SHP77 treated with DMSO at 0.1 percent for 48 hours (cell line): ENCODE measurements around the gene ZNF37A.
"Not testable (repeated sequence)": the region's sequence is repeated elsewhere in the genome, so short reads cannot be mapped to it uniquely, and the experiment has no call there.

Source experiments
- DNase-seq: peaks from one replicate; lab custom pipeline; 2025; lab: John Stamatoyannopoulos, UW

ZNF37A gene

DNA sequence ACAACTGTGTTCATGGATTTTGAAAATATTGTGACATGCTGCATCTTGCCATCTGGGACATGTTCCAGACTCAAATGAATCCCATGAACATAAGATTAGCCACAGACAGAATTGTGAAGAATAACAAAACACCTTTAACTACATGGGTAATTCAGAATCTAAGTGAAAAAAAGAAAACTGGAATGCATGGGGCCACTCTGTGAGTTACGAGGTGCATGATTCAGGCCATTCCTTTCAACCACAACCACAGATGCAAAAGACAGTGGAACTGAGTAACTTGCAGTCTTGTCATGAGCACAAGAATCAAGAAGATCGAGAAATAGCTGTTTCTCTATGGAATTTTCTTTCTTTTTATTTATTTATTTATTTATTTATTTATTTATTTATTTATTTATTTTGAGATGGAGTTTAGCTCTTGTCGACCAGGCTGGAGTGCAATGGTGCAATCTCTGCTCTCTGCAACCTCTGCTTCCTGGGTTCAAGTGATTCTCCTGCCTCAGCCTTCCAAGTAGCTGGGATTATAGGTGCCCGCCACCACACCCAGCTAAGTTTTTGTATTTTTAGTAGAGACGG lies 56.8 kb downstream of the ZNF37A start:
- not testable (repeated sequence) for DNase-seq

DNA sequence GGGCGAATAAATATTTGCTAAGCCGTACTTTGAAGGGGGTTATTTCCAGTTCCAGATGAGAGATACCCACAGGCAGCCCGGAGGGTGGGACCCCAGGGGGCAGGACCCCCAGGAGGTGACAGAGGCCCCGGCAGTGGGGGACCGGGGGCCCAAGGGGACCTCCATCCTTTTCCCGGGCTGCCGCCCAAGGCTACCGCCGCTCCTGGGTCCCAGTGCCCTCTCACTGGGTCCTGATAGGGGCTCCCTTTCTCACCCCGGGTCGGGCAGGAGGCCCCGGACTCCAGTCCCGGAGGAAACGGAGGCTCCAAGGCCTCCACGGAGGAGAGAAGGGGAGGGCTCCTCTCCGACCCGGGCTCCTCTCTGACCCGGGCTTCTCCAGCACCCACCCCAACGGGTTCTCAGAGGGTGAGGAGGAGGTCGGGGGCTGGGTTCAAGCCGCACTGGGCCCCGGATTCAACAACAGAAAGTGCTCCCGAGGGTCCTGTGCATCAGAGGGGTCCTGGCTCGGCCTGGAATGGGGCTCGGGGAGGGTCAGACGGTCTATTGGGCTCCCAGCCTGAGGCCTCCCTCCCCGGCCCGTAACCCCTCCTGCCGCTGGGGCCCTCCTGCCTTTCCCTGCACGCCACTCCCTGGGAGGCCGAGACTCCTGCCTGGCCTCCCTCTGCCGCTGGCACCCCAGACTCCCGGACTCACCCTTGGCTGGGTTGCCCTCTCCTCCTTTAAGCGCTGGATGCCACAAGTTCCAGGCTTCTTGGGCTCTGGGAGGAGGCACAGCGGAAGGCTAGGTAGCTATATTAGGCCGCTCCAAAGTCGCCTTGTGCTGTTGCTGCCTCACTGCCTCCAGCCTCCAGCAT lies 62.5 kb downstream of the ZNF37A start:
- peak; percentile 2 for DNase-seq

DNA sequence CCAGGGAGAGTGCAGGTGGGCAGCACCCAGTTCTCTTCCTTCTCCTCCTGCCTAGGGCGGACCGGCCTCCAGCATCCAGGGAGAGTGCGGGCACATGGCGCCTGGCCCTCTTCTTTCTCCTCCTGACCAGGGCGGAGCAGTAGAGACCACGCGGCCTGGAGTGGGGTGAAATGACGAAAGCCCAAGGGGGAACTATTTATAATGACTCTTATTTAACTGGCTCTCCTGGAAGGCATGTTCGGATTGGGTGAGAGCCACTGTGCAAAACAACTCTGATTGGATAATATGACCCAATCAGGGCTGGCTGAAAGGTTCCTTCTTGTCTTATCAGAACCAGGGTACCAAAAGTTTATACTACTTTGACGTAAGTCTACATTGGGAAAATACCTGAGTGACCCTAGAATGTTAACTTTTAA lies 63.1 kb downstream of the ZNF37A start:
- DNase-seq = peak; percentile 2

DNA sequence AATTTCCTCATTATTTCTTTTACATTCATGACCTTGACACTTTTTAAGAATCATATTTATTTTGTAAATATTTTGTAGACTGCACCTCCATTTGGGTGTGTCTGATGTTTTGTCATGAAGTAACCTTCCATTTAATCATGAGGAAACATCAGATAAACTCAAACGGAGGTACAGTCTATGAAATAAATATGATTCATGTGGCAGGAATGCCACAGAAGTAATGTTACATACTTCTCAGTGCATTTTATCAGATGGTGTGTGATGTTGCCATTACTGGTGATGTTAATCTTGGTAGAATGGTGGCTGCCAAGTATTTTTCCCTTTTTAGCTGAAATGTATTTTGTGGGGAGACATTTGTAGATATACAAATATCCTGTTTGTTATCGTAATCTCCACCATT lies 64.9 kb downstream of the ZNF37A start:
- DNase-seq = no peak

DNA sequence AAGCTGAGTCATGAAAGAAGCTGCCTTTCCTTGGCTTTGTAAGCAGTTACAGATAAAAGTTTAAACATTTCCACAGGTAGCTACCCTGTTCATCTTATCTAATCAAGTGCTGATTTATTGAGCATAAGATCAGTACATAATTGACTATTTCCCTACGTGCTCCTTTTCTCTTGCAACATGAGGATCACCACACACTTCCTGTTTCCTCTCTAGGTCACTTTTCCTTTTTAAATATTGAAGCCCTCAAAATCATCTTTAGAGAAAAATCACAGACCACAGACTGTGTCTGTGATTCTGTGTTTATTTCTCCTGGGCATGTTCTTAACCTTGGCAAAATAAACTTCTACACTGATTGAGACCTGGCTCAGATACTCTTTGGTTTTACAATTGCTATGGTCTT lies 69.5 kb downstream of the ZNF37A start:
- DNase-seq = no peak

DNA sequence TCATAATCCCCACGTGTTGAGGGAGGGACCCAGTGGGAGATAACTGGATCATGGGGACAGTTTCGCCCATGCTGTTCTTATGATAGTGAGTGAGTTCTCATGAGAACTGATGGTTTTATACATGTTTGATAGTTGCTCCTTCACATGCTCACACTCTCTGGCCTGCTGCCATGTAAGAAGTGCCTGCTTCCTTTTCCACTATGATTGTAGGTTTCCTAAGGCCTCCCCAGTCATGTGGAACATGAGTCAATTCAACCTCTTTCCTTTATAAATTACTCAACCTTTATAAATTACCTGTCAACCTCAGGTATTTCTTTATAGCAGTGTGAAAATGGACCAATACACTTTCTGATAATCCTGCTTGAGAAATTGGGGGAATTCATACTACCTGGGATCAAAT lies 80.2 kb downstream of the ZNF37A start:
- DNase-seq = no peak

DNA sequence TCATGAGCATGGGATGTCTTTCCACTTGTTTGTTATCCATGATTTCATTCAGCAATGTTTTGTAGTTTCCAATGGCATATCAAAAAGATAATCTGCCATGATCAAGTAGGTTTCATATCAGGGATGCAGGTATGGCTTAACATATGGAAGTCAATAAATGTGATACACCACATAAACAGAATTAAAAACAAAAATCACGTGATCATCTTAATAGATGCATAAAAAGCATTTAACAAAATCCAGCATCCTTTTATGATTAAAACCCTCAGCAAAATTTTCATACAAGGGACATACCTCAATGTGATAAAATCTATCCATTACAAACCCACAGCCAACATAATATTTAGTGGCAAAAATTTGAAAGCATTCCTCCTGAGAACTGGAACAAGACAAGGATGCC lies 90.3 kb downstream of the ZNF37A start:
- no peak for DNase-seq
